ENCODE data around the gene HTR3A. TPM values are rescaled to one million over a fixed set of nuclear protein-coding genes. Genes with fewer than 3 reads are reported as not detected.

The HTR3A gene
- total and polyA plus RNA-seq, 7 donors: 1.1 to 4.5 (median 1.6) TPM; not detected in 2

GRCh38 chr11:114036958-114037357 lies 62.0 kb downstream of the HTR3A start:
- H3K27me3 ChIP-seq: no peaks in the 10 kb centered on the region
- WGBS, 2 donors: 91 to 96% methylated on average over 3 of the region's 3 CpGs
- no peak for TF ChIP-seq CTCF (IDR thresholded peaks at IDR 0.05)
- TF ChIP-seq EP300 (IDR thresholded peaks at IDR 0.05): no peak
- TF ChIP-seq POLR2A (IDR thresholded peaks at IDR 0.05): no peak
- no peak for TF ChIP-seq POLR2AphosphoS5 (IDR thresholded peaks at IDR 0.05)
- H3K36me3 ChIP-seq: no peaks in the 10 kb centered on the region
- H3K4me1 ChIP-seq: peaks cover 0 to 34% (median 25%) of the 10 kb centered on the region in 4 donors
- H3K27ac ChIP-seq: peak overlapping the region; percentile 60 to 82 (median 74)
- H3K9me3 ChIP-seq: no peaks in the 10 kb centered on the region
- no peak for DNase-seq
- intact Hi-C loops (cut with DNase I): loop anchor here (1.0 kb wide), 1 partner anchor 224 kb away; no protein-coding TSS in a partner anchor
- H3K4me3 ChIP-seq: no peak overlapping the region

GRCh38 chr11:114039551-114039950 lies 64.6 kb downstream of the HTR3A start:
- no peaks in the 10 kb centered on the region for H3K36me3 ChIP-seq
- peak overlapping the region in 3 of 4 donors; percentile 75 to 85 (median 83) for H3K27ac ChIP-seq
- no peak for DNase-seq
- no peaks in the 10 kb centered on the region for H3K27me3 ChIP-seq
- no peaks in the 10 kb centered on the region for H3K9me3 ChIP-seq
- no peak overlapping the region for H3K4me3 ChIP-seq
- intact Hi-C loops (cut with DNase I): no loop called here
- TF ChIP-seq POLR2A (IDR thresholded peaks at IDR 0.05) (no peak), EP300 (IDR thresholded peaks at IDR 0.05) (no peak), POLR2AphosphoS5 (IDR thresholded peaks at IDR 0.05) (no peak), CTCF (IDR thresholded peaks at IDR 0.05) (no peak)
- WGBS, 2 donors: 88 to 90% methylated on average over 3 of the region's 3 CpGs
- peaks cover 0 to 34% (median 25%) of the 10 kb centered on the region in 4 donors for H3K4me1 ChIP-seq

Other genes starting within 250 kb of the HTR3A start
- 10 to 100 TPM in 3 of 4 donors, 1 to 10 TPM in 1; 9.8 to 14.4 (median 12.8) TPM for gene ZW10, start 201.4 kb upstream of the HTR3A start, total RNA-seq
- 1 to 10 TPM; 6.5 to 8.5 (median 6.6) TPM for gene ZW10, start 201.4 kb upstream of the HTR3A start, polyA plus RNA-seq
- gene CLDN25, start 195.3 kb upstream of the HTR3A start, total RNA-seq: not detected
- gene CLDN25, start 195.3 kb upstream of the HTR3A start, polyA plus RNA-seq: not detected
- gene USP28, start 99.5 kb upstream of the HTR3A start, total RNA-seq: 10 to 100 TPM; 25.0 to 37.5 (median 31.9) TPM
- 10 to 100 TPM in 1 of 3 donors, 1 to 10 TPM in 2; 5.4 to 10.8 (median 7.4) TPM for gene USP28, start 99.5 kb upstream of the HTR3A start, polyA plus RNA-seq
- gene HTR3B, start 70.3 kb upstream of the HTR3A start, total RNA-seq: not detected
- under 1 TPM in 1 of 3 donors, not detected in 2; 0.07 TPM for gene HTR3B, start 70.3 kb upstream of the HTR3A start, polyA plus RNA-seq
- gene ZBTB16, start 84.6 kb downstream of the HTR3A start, total RNA-seq: 100 to 1,000 TPM in 3 of 4 donors, 10 to 100 TPM in 1; 99.5 to 197 (median 129) TPM
- 10 to 100 TPM in 2 of 3 donors, 1 to 10 TPM in 1; 9.9 to 34.4 (median 11.4) TPM for gene ZBTB16, start 84.6 kb downstream of the HTR3A start, polyA plus RNA-seq